Gastrocnemius medialis (tissue), 4 donors: ENCODE data around the gene SMIM23.

Experiments used
- POLR2A ChIP-seq, 2 donors: fragments of 450-650 bp; IDR thresholded peaks; one replicate each; pipeline ENCODE4 v1.6.1; 2017; ENCODE audit warnings: antibody characterized with exemption in 2 of 2, mild to moderate bottlenecking in 2 of 2, moderate library complexity in 2 of 2
- TF ChIP-seq, protein P1 (sequence below), 5 experiments: fragments of 450-650 bp in 3 of 5; fragments of 200-600 bp in 2 of 5; sonication (generic) in 2 of 5; IDR thresholded peaks in 4 of 5; conservative IDR thresholded peaks in 1 of 5; 1 replicate in 4 of 5; 2 replicates in 1 of 5; pipeline ENCODE4 v1.5.1; 2016 to 2019; ENCODE audit warnings: antibody characterized with exemption in 5 of 5, mild to moderate bottlenecking in 3 of 5, moderate library complexity in 3 of 5

DNA sequence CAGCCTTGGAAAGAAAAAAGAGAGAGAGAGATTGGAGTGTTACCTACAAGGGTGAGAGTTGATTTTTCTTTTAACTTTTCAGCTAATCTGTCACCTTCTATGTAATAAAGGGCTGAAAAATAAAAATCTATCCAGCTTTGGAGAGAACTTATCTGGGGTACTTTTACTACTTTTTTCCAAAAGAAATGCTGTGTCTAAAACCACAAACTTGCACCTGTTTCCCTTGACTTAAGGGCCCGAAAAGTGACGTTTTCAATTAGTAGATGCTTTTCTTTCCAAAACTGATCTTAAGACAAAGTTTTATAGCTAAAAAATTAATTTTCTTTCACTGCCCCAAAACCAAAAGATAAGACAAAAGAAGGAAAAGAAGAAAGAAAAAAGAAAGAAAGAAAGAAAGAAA is 48.8 kb downstream of the SMIM23 start:
- TF ChIP-seq, protein P1, sequence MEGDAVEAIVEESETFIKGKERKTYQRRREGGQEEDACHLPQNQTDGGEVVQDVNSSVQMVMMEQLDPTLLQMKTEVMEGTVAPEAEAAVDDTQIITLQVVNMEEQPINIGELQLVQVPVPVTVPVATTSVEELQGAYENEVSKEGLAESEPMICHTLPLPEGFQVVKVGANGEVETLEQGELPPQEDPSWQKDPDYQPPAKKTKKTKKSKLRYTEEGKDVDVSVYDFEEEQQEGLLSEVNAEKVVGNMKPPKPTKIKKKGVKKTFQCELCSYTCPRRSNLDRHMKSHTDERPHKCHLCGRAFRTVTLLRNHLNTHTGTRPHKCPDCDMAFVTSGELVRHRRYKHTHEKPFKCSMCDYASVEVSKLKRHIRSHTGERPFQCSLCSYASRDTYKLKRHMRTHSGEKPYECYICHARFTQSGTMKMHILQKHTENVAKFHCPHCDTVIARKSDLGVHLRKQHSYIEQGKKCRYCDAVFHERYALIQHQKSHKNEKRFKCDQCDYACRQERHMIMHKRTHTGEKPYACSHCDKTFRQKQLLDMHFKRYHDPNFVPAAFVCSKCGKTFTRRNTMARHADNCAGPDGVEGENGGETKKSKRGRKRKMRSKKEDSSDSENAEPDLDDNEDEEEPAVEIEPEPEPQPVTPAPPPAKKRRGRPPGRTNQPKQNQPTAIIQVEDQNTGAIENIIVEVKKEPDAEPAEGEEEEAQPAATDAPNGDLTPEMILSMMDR (IDR thresholded peaks at IDR 0.05 in 4 of 5, conservative IDR thresholded peaks at IDR 0.05 in 1 of 5): no peak
- no peak for TF ChIP-seq POLR2A (IDR thresholded peaks at IDR 0.05)
